ENCODE data around the gene PAQR8.
"Not testable (repeated sequence)": the region's sequence is repeated elsewhere in the genome, so short reads cannot be mapped to it uniquely, and the experiment has no call there.

PAQR8 gene

GRCh38 chr6:52415333-52415732 is 53.4 kb downstream of the PAQR8 start:
- no peak for DNase-seq

GRCh38 chr6:52415917-52416628 is 54.1 kb downstream of the PAQR8 start:
- no peak for DNase-seq

GRCh38 chr6:52416629-52417151 is 54.7 kb downstream of the PAQR8 start:
- DNase-seq: peak; percentile 65

- peak; percentile 69 for DNase-seq
Observed at GRCh38 chr6:52417675-52418111, 55.7 kb downstream of the PAQR8 start.

GRCh38 chr6:52418606-52419005 is 56.7 kb downstream of the PAQR8 start:
- no peak for DNase-seq

GRCh38 chr6:52419809-52420667 is 58.1 kb downstream of the PAQR8 start, which contains the start of gene EFHC1:
Gene EFHC1, plus strand, starts transcription at chr6:52420342. Its CDS starts 69 bp downstream, at chr6:52420411.
- peak; percentile 98 for DNase-seq

- peak; percentile 12 for DNase-seq
Observed at GRCh38 chr6:52420668-52421358, 58.9 kb downstream of the PAQR8 start.

- no peak for DNase-seq
Observed at GRCh38 chr6:52422156-52422555, 60.2 kb downstream of the PAQR8 start.

- no peak for DNase-seq
Observed at GRCh38 chr6:52423448-52423847, 61.5 kb downstream of the PAQR8 start.

- peak; percentile 89 for DNase-seq
Observed at GRCh38 chr6:52423971-52424381, 62.0 kb downstream of the PAQR8 start.

GRCh38 chr6:52424513-52424912 is 62.6 kb downstream of the PAQR8 start:
- no peak for DNase-seq

- no peak for DNase-seq
Observed at GRCh38 chr6:52426667-52427066, 64.7 kb downstream of the PAQR8 start.

GRCh38 chr6:52433294-52433693 is 71.3 kb downstream of the PAQR8 start:
- not testable (repeated sequence) for DNase-seq

GRCh38 chr6:52435345-52435744 is 73.4 kb downstream of the PAQR8 start:
- no peak for DNase-seq

- DNase-seq: no peak
Observed at GRCh38 chr6:52438926-52439325, 77.0 kb downstream of the PAQR8 start.

GRCh38 chr6:52454556-52454955 is 92.6 kb downstream of the PAQR8 start:
- no peak for DNase-seq

GRCh38 chr6:52457096-52457495 is 95.1 kb downstream of the PAQR8 start:
- DNase-seq: no peak
